Adipose tissue (tissue), 3 donors: ENCODE measurements around the gene SH2D1A. TPM values are rescaled to one million over a fixed set of nuclear protein-coding genes. Genes with fewer than 3 reads are reported as not detected.
"Not testable (repeated sequence)": the region's sequence is repeated elsewhere in the genome, so short reads cannot be mapped to it uniquely, and the experiment has no call there.

Source experiments
- H3K27ac ChIP-seq: one replicate; pipeline ENCODE4 v1.5.1; 2013; ENCODE audit warnings: low read depth, low read length
- whole genome bisulfite sequencing, 3 donors: extraction: QIAGEN DNeasy Blood & Tissue Kit; methylation state at CpG; one replicate each; pipeline ENCODE4 v1.1.7; 2013; 5-methylcytosine and 5-hydroxymethylcytosine counted together
- polyA plus RNA-seq, 3 donors: library from polyadenylated mRNA; stranded (reverse); fragments of 200-250 nt; gene quantifications; one replicate each; pipeline ENCODE4 v1.2.3, GENCODE V29; 2013
- donor health status: healthy with polysubstance abuse.
- donor health status: Bipolar disorder and iron deficiency.
- donor health status: healthy.

Gene SH2D1A
- polyA plus RNA-seq, 3 donors = 0.11 to 0.49 (median 0.14) TPM

GRCh38 chrX:124406294-124407014, 60.1 kb downstream of the SH2D1A start:
- WGBS, 3 donors = 7 to 37% (median 24%) methylated on average over 12 of the region's 12 CpGs
- no peak overlapping the region for H3K27ac ChIP-seq

- H3K27ac ChIP-seq = no peak overlapping the region
- WGBS, 3 donors = 50 to 67% (median 56%) methylated on average over 1 of the region's 1 CpG
These were observed 60.9 kb downstream of the SH2D1A start for GRCh38 chrX:124407226-124407625.

- WGBS, 3 donors = 71 to 84% (median 80%) methylated on average over 4 of the region's 6 CpGs
These were observed 62.0 kb downstream of the SH2D1A start for GRCh38 chrX:124408380-124408779.

GRCh38 chrX:124413244-124413643, 66.9 kb downstream of the SH2D1A start:
- 79 to 94% (median 82%) methylated on average over 6 of the region's 6 CpGs for WGBS, 3 donors
- H3K27ac ChIP-seq = no peak overlapping the region

More at GRCh38 chrX:124408380-124408779, 62.0 kb downstream of the SH2D1A start:
- H3K27ac ChIP-seq = not testable (repeated sequence)

GRCh38 chrX:124414281-124414680, 67.9 kb downstream of the SH2D1A start:
- WGBS, 3 donors = 65 to 89% (median 72%) methylated on average over 5 of the region's 5 CpGs
- no peak overlapping the region for H3K27ac ChIP-seq

GRCh38 chrX:124415115-124415800, 68.9 kb downstream of the SH2D1A start:
- 59 to 81% (median 78%) methylated on average over 5 of the region's 5 CpGs for WGBS, 3 donors
- no peak overlapping the region for H3K27ac ChIP-seq

GRCh38 chrX:124421898-124422655, 75.7 kb downstream of the SH2D1A start:
- H3K27ac ChIP-seq = no peak overlapping the region
- 75 to 91% (median 81%) methylated on average over 15 of the region's 15 CpGs for WGBS, 3 donors

Other genes starting within 250 kb of the SH2D1A start
- not detected for gene TEX13D, start 13.9 kb upstream of the SH2D1A start, polyA plus RNA-seq